Measurements from ENCODE around the gene ZNF626. TPM values are rescaled to one million over a fixed set of nuclear protein-coding genes. Genes with fewer than 3 reads are reported as not detected.
A peak's percentile ranks its signal among the peaks of the same experiment; 100 is the strongest.
"Not testable (repeated sequence)": the region's sequence is repeated elsewhere in the genome, so short reads cannot be mapped to it uniquely, and the experiment has no call there.

The ZNF626 gene
- 7.8 TPM for total RNA-seq
- long read RNA-seq, transcript ZNF626-201 (4 exons, 1,123 nt) = major isoform, 6 of 10 reads
- long read RNA-seq, partial matches to known transcripts = 0 of 10 reads
- long read RNA-seq, other reads (novel, unspliced or antisense) = 4 of 10 reads

DNA sequence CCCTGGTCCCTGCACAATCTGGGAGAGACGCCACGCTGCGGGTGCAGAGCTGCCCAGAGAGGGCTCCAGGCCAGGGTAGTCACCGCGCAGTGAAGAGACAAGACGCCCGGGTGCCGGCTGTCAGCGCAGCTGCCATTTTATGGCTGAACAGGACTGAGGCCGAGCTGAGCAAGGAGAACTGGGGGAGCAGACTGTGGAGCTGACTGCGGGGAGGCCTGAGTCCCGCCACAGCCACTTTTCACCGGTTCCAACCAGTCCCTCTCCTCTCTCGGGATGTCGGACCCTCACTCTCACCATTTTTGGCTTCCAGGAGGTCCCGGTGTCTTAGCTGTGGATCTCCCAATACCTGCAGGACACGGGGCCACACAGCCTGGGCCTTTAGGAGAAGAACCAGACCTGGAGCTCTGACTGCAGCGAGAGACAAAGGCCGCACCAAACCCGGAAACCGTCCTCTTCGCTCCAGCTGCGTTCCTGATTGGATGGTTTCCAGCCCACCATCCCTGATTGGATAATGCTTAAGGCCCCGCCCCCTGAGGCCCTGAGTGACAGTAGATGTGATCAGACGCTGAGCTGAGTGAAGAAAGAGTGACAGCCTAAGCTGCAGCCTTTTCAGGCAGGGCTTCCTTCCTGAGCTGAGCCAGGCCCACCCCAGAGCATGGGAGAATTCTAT lies at the start of gene ZNF626:
TSS of gene ZNF626 (minus strand) at position 422 of the 670 bp plus-strand sequence. CDS start at position 297, 125 bp downstream.
- peak; percentile 97 for DNase-seq
- Histone ChIP-seq H3K27me3 (ENCODE audit: low read depth) (no peaks in the 10 kb centered on the region), H3K36me3 (peaks cover 25% of the 10 kb centered on the region), H3K9me3 (replicated peaks) (peaks cover 3% of the 10 kb centered on the region), H3K4me1 (peaks cover 49% of the 10 kb centered on the region), H3K27ac (replicated peaks) (peak within 1 kb of the TSS; percentile 85), H3K4me3 (peak within 1 kb of the TSS; percentile 79)
- TF ChIP-seq, protein P1, sequence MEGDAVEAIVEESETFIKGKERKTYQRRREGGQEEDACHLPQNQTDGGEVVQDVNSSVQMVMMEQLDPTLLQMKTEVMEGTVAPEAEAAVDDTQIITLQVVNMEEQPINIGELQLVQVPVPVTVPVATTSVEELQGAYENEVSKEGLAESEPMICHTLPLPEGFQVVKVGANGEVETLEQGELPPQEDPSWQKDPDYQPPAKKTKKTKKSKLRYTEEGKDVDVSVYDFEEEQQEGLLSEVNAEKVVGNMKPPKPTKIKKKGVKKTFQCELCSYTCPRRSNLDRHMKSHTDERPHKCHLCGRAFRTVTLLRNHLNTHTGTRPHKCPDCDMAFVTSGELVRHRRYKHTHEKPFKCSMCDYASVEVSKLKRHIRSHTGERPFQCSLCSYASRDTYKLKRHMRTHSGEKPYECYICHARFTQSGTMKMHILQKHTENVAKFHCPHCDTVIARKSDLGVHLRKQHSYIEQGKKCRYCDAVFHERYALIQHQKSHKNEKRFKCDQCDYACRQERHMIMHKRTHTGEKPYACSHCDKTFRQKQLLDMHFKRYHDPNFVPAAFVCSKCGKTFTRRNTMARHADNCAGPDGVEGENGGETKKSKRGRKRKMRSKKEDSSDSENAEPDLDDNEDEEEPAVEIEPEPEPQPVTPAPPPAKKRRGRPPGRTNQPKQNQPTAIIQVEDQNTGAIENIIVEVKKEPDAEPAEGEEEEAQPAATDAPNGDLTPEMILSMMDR (IDR thresholded peaks at IDR 0.05; ENCODE audit: borderline replicate concordance) = no peak
- intact Hi-C loops (cut with micrococcal nuclease) = no loop called here

DNA sequence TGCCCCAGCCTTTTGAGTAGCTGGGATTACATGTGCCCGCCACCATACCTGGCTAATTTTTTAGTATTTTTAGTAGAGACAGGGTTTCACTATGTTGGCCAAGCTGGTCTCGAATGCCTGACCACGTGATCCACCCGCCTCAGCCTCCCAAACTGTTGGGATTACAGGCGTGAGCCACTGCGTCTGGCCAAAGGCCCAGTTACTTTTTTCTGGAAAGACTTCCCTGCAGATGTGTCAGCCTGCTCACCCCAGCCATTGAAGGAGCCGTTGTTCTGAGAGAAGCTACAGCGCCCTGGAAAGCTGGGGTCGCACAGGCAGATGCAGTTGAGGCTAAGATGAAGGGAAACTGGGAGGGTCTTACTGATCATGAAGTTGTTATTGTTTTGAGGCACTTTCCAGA lies 7.9 kb upstream of the ZNF626 start:
- Histone ChIP-seq H3K4me3 (no peak overlapping the region), H3K27me3 (ENCODE audit: low read depth) (no peaks in the 10 kb centered on the region), H3K36me3 (no peaks in the 10 kb centered on the region), H3K27ac (replicated peaks) (no peak overlapping the region), H3K4me1 (no peaks in the 10 kb centered on the region), H3K9me3 (replicated peaks) (no peaks in the 10 kb centered on the region)
- no peak for DNase-seq
- intact Hi-C loops (cut with micrococcal nuclease) = no loop called here
- TF ChIP-seq, protein P1 (IDR thresholded peaks at IDR 0.05; ENCODE audit: borderline replicate concordance) = no peak

DNA sequence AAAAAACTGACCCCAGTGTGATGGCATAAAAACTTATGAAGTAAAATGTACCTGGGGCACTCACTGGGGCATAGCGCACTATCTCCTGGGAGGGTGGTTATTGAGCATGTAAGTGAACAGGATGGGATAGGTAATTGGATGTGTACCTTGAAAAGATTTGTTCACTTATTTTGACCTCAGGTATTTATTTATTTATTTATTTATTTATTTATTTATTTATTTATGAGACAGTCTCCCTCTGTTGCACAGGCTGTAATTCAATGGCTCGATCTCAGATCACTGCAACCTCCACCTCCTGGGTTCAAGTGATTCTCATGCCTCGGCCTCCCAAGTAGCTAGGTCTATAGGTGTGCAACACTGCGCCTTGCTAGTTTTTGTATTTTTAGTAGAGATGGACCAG lies 5.9 kb upstream of the ZNF626 start:
- intact Hi-C loops (cut with micrococcal nuclease) = no loop called here
- Histone ChIP-seq H3K4me3 (no peak overlapping the region), H3K4me1 (no peaks in the 10 kb centered on the region), H3K9me3 (replicated peaks) (no peaks in the 10 kb centered on the region), H3K27ac (replicated peaks) (no peak overlapping the region), H3K36me3 (no peaks in the 10 kb centered on the region), H3K27me3 (ENCODE audit: low read depth) (no peaks in the 10 kb centered on the region)
- TF ChIP-seq, protein P1 (IDR thresholded peaks at IDR 0.05; ENCODE audit: borderline replicate concordance) = no peak
- DNase-seq = no peak

DNA sequence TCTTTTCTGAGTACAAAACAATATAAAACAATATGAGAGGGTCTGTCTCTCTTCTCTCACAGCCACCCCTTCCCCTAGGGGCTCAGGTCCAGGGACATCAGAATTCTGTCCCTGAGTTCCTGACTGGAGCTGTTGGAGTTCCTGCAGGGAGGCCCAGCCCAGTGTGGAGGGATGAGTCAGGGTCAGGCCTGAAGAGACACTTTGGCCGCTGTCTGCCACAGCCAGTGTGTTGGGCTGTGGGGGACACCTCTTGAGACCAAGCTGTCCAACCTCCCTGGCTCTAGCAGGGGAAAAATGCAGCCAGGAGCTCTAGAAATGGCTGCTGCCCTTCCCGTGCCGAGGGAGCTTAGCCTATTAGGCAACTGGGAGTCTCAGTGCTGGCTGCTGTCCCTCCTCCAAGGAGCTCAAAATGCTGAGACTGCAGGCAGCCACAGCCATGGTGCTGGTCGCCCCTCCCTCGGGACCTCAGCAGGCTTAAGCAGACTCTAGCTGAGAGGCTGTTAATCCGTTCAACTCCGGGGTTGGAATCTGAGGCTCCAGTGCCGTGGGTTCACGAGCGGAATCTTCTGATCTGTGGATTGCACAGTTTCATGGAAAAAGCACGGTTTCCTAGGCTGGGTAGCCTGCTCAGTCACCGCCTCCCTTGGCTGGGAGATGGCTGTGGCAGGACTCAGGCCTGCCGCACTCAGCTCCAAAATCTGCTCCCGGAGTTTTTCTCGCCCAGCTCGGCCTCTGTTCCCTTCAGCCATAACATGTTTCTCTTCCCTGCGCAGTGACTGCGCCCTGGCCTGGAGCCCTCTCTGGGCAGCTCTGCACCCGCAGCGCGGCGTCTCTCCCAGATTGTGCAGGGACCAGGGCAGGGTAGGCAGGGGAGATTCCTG lies 3.8 kb upstream of the ZNF626 start:
- Histone ChIP-seq H3K4me1 (peaks cover 11% of the 10 kb centered on the region), H3K4me3 (peak overlapping the region; percentile 37), H3K27ac (replicated peaks) (peak overlapping the region; percentile 40), H3K36me3 (no peaks in the 10 kb centered on the region), H3K9me3 (replicated peaks) (no peaks in the 10 kb centered on the region), H3K27me3 (ENCODE audit: low read depth) (no peaks in the 10 kb centered on the region)
- DNase-seq = peak; percentile 29
- intact Hi-C loops (cut with micrococcal nuclease) = no loop called here
- TF ChIP-seq, protein P1 (IDR thresholded peaks at IDR 0.05; ENCODE audit: borderline replicate concordance) = no peak

DNA sequence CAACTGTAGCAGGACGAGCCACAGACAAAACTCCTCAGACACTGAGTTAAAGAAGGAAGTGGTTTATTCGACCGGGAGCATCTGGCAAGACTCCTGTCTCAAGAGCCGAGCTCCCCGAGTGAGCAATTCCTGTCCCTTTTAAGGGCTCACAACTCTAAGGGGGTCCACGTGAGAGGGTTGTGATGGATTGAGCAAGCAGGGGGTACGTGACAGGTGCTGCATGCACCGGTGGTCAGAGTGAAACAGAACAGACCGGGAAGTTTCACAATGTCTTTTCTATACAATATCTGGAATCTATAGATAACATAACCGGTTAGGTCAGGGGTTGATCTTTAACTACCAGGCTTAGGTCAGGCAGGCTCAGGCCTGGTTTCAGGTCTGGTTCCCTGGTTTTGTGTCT lies 3.1 kb upstream of the ZNF626 start:
- peak overlapping the region; percentile 40 for H3K27ac ChIP-seq (replicated peaks)
- H3K36me3 ChIP-seq; H3K4me3 ChIP-seq; H3K9me3 ChIP-seq (replicated peaks); DNase-seq; intact Hi-C loops (cut with micrococcal nuclease); H3K27me3 ChIP-seq (ENCODE audit: low read depth): not testable (repeated sequence)
- peaks cover 17% of the 10 kb centered on the region for H3K4me1 ChIP-seq

Data from left ventricle myocardium inferior (tissue), 1 donor.